Skeletal muscle tissue (tissue), 4 donors: Measurements from ENCODE around the gene COL2A1. TPM values are rescaled to one million over a fixed set of nuclear protein-coding genes. Genes with fewer than 3 reads are reported as not detected.

Experiments used
- H3K27ac ChIP-seq: one replicate; pipeline ENCODE4 v1.7.0; 2013; ENCODE audit warnings: mild to moderate bottlenecking, low read depth, low read length, inconsistent platforms
- H3K27me3 ChIP-seq, 3 donors: one replicate each; pipeline ENCODE4 v1.7.0; 2013; ENCODE audit warnings: low read length in 3 of 3; ENCODE audit not compliant: control insufficient read depth in 3 of 3, insufficient read depth in 3 of 3
- H3K36me3 ChIP-seq, 3 donors: one replicate each; pipeline ENCODE4 v1.7.0; 2013; ENCODE audit warnings: low read length in 3 of 3; ENCODE audit not compliant: control insufficient read depth in 3 of 3, insufficient read depth in 3 of 3
- H3K4me1 ChIP-seq, 3 donors: one replicate each; pipeline ENCODE4 v1.7.0; 2013; ENCODE audit warnings: low read length in 3 of 3, mild to moderate bottlenecking in 3 of 3; ENCODE audit not compliant: control insufficient read depth in 3 of 3, insufficient read depth in 3 of 3
- H3K4me3 ChIP-seq, 3 donors: one replicate each; pipeline ENCODE4 v1.7.0; 2013; ENCODE audit warnings: low read length in 3 of 3
- H3K9ac ChIP-seq, 3 donors: one replicate each; pipeline ENCODE4 v1.7.0; 2013; ENCODE audit warnings: low read length in 3 of 3, mild to moderate bottlenecking in 3 of 3, moderate library complexity in 2 of 3, low read depth in 1 of 3
- H3K9me3 ChIP-seq, 3 donors: one replicate each; pipeline ENCODE4 v1.7.0; 2013; ENCODE audit warnings: low read length in 3 of 3; ENCODE audit not compliant: control insufficient read depth in 3 of 3
- total RNA-seq: library from RNA; depleted of rRNA; stranded (reverse); fragments of >200 nt; gene quantifications from one replicate; pipeline ENCODE4 v1.2.3, GENCODE V29; 2014
- donor health status: Osteomylitis.

The COL2A1 gene
- total RNA-seq, 1 donor from 2014 or later = 88.2 TPM

- Histone ChIP-seq H3K36me3 (no peaks in the 10 kb centered on the region), H3K4me1 (peaks cover 3 to 9% (median 8%) of the 10 kb centered on the region in 3 donors), H3K9ac (no peak overlapping the region), H3K9me3 (no peaks in the 10 kb centered on the region), H3K4me3 (no peak overlapping the region), H3K27me3 (peaks cover 0 to 9% (median 0%) of the 10 kb centered on the region in 3 donors), H3K27ac (no peak overlapping the region)
Observed at GRCh38 chr12:47930634-47931033, 73.6 kb downstream of the COL2A1 start.

- Histone ChIP-seq H3K27ac (no peak overlapping the region), H3K9ac (no peak overlapping the region), H3K27me3 (peaks cover 0 to 18% (median 0%) of the 10 kb centered on the region in 3 donors), H3K4me1 (no peaks in the 10 kb centered on the region), H3K36me3 (no peaks in the 10 kb centered on the region), H3K9me3 (no peaks in the 10 kb centered on the region), H3K4me3 (no peak overlapping the region)
Observed at GRCh38 chr12:47927346-47927745, 76.9 kb downstream of the COL2A1 start.

Other genes with a start within 250 kb of the COL2A1 start
- 8.4 TPM for gene RAPGEF3, start 245.6 kb downstream of the COL2A1 start, total RNA-seq
- 7.8 TPM for gene SLC48A1, start 231.2 kb downstream of the COL2A1 start, total RNA-seq
- 21.4 TPM for gene HDAC7, start 184.6 kb downstream of the COL2A1 start, total RNA-seq
- 0.52 TPM for gene VDR, start 99.5 kb downstream of the COL2A1 start, total RNA-seq
- 43.3 TPM for gene TMEM106C, start 40.9 kb downstream of the COL2A1 start, total RNA-seq
- 15.1 TPM for gene SENP1, start 101.6 kb upstream of the COL2A1 start, total RNA-seq
- gene PFKM, start 114.9 kb upstream of the COL2A1 start, total RNA-seq = 304 TPM
- 32.9 TPM for gene ASB8, start 153.0 kb upstream of the COL2A1 start, total RNA-seq
- gene CCDC184, start 179.2 kb upstream of the COL2A1 start, total RNA-seq = 0.52 TPM
- gene OR10AD1, start 198.8 kb upstream of the COL2A1 start, total RNA-seq = not detected